ENCODE data around the gene SUMO2. TPM values are rescaled to one million over a fixed set of nuclear protein-coding genes. Genes with fewer than 3 reads are reported as not detected.
"Not testable (repeated sequence)": the region's sequence is repeated elsewhere in the genome, so short reads cannot be mapped to it uniquely, and the experiment has no call there.

The SUMO2 gene
- polyA plus RNA-seq, 1 donor (not counting 4 experiments of a cell fraction or from before 2014, with no cell fraction given), result 393 TPM

DNA sequence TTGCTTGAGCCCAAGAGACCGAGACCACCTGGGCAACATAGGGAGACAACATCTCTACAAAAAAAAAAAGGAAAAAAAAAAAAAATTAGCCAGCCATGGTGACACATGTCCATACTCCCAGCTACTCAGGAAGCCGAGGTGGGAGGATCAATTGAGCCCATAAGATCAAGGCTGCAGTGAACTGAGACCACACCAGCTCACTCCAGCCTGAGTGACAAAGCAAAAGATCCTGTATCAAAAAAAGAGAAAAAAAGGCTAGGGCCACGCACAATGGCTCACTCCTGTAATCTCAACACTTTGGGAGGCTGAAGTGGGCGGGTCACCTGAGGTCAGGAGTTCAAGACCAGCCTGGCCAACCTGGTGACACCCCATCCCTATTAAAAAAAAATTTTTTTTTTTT, 13.8 kb downstream of the SUMO2 start:
- Histone ChIP-seq H3K27ac (ENCODE audit: control insufficient read depth, insufficient read depth, low read length) (no peak overlapping the region), H3K9me1 (ENCODE audit: control insufficient read depth, extremely low read depth, insufficient read depth, low read length) (no peaks in the 10 kb centered on the region), H3K9me3 (ENCODE audit: control insufficient read depth, low read depth, low read length) (no peaks in the 10 kb centered on the region), H3K36me3 (ENCODE audit: control insufficient read depth in 2 of 2, extremely low read depth in 1 of 2, insufficient read depth in 2 of 2, low read length in 2 of 2) (peaks cover 11 to 26% of the 10 kb centered on the region in 2 experiments), H3K27me3 (ENCODE audit: control insufficient read depth, extremely low read depth, insufficient read depth, low read length) (no peaks in the 10 kb centered on the region), H2AFZ (ENCODE audit: control insufficient read depth, low read length) (no peak overlapping the region), H3K4me2 (ENCODE audit: control insufficient read depth, extremely low read depth, insufficient read depth, low read depth, low read length) (no peak overlapping the region), H3K4me3 (ENCODE audit: control insufficient read depth in 2 of 3, extremely low read depth in 1 of 3, insufficient read depth in 2 of 3, low read depth in 1 of 3, low read length in 3 of 3) (no peak overlapping the region), H3K79me2 (ENCODE audit: control insufficient read depth, insufficient read depth, low read length) (peaks cover 41% of the 10 kb centered on the region), H3K4me1 (ENCODE audit: control insufficient read depth, extremely low read depth, insufficient read depth, low read length) (no peaks in the 10 kb centered on the region), H3K9ac (ENCODE audit: control insufficient read depth, extremely low read depth, insufficient read depth, low read length) (no peak overlapping the region), H4K20me1 (ENCODE audit: control insufficient read depth, extremely low read depth, insufficient read depth, low read length) (no peaks in the 10 kb centered on the region)
- FAIRE-seq, result no peak
- no peak for TF ChIP-seq EZH2 (IDR thresholded peaks at IDR 0.05; ENCODE audit: low read length)
- TF ChIP-seq, protein P1, sequence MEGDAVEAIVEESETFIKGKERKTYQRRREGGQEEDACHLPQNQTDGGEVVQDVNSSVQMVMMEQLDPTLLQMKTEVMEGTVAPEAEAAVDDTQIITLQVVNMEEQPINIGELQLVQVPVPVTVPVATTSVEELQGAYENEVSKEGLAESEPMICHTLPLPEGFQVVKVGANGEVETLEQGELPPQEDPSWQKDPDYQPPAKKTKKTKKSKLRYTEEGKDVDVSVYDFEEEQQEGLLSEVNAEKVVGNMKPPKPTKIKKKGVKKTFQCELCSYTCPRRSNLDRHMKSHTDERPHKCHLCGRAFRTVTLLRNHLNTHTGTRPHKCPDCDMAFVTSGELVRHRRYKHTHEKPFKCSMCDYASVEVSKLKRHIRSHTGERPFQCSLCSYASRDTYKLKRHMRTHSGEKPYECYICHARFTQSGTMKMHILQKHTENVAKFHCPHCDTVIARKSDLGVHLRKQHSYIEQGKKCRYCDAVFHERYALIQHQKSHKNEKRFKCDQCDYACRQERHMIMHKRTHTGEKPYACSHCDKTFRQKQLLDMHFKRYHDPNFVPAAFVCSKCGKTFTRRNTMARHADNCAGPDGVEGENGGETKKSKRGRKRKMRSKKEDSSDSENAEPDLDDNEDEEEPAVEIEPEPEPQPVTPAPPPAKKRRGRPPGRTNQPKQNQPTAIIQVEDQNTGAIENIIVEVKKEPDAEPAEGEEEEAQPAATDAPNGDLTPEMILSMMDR (optimal IDR thresholded peaks at IDR 0.05 in 1 of 3, IDR thresholded peaks at IDR 0.05 in 1 of 3, conservative IDR thresholded peaks at IDR 0.05 in 1 of 3; ENCODE audit: extremely low read depth in 1 of 3, insufficient read depth in 2 of 3, low read length in 3 of 3), result no peak
- dilution Hi-C loops (cut with MboI; ENCODE audit: extremely low pct_ligation_motif_present, low sequenced_read_pairs), result no loop called here
- DNase-seq (ENCODE audit: low read depth, low spot score), result no peak

DNA sequence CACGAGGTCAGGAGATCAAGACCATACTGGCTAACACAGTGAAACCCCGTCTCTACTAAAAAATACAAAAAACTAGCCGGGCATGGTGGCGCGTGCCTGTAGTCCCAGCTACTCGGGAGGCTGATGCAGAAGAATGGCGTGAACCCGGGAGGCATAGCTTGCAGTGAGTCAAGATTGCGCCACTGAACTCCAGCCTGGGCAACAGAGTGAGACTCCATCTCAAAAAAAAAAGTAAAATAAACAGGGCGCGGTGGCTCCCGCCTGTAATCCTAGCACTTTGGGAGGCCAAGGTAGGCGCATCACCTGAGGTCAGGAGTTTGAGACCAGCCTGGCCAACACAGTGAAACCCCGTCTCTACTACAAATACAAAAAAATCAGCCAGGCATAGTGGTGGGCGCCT, 18.2 kb downstream of the SUMO2 start:
- H3K4me2 ChIP-seq (ENCODE audit: control insufficient read depth, extremely low read depth, insufficient read depth, low read depth, low read length); H3K9ac ChIP-seq (ENCODE audit: control insufficient read depth, extremely low read depth, insufficient read depth, low read length); H3K9me3 ChIP-seq (ENCODE audit: control insufficient read depth, low read depth, low read length); H3K4me3 ChIP-seq (ENCODE audit: control insufficient read depth in 2 of 3, extremely low read depth in 1 of 3, insufficient read depth in 2 of 3, low read depth in 1 of 3, low read length in 3 of 3); H2AFZ ChIP-seq (ENCODE audit: control insufficient read depth, low read length); H4K20me1 ChIP-seq (ENCODE audit: control insufficient read depth, extremely low read depth, insufficient read depth, low read length); DNase-seq (ENCODE audit: low read depth, low spot score); H3K27ac ChIP-seq (ENCODE audit: control insufficient read depth, insufficient read depth, low read length); H3K9me1 ChIP-seq (ENCODE audit: control insufficient read depth, extremely low read depth, insufficient read depth, low read length); dilution Hi-C loops (cut with MboI; ENCODE audit: extremely low pct_ligation_motif_present, low sequenced_read_pairs); H3K27me3 ChIP-seq (ENCODE audit: control insufficient read depth, extremely low read depth, insufficient read depth, low read length); H3K79me2 ChIP-seq (ENCODE audit: control insufficient read depth, insufficient read depth, low read length); FAIRE-seq: not testable (repeated sequence)
- Histone ChIP-seq H3K36me3 (ENCODE audit: control insufficient read depth in 2 of 2, extremely low read depth in 1 of 2, insufficient read depth in 2 of 2, low read length in 2 of 2) (peaks cover 9 to 17% of the 10 kb centered on the region in 2 experiments), H3K4me1 (ENCODE audit: control insufficient read depth, extremely low read depth, insufficient read depth, low read length) (peaks cover 10% of the 10 kb centered on the region)

DNA sequence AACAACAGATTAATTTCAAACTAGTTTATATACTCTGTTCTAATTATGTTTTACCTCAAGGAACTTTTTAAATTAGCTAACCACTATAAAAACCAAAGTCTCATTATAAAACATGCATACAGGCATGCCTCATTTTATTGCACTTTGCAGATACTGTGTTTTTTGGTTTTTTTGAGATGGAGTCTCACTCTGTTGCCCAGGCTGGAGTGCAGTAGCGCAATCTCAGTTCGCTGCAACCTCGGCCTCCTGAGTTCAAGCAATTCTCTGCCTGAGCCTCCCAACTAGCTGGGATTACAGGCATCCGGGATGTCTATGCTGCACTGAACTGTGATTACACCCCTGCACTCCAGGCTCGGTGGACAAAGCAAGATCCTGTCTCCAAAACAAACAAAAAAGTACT, 19.7 kb downstream of the SUMO2 start:
- Histone ChIP-seq H3K27me3 (ENCODE audit: control insufficient read depth, extremely low read depth, insufficient read depth, low read length) (no peaks in the 10 kb centered on the region), H3K9me1 (ENCODE audit: control insufficient read depth, extremely low read depth, insufficient read depth, low read length) (no peaks in the 10 kb centered on the region), H2AFZ (ENCODE audit: control insufficient read depth, low read length) (no peak overlapping the region), H4K20me1 (ENCODE audit: control insufficient read depth, extremely low read depth, insufficient read depth, low read length) (no peaks in the 10 kb centered on the region), H3K9ac (ENCODE audit: control insufficient read depth, extremely low read depth, insufficient read depth, low read length) (no peak overlapping the region), H3K4me3 (ENCODE audit: control insufficient read depth in 2 of 3, extremely low read depth in 1 of 3, insufficient read depth in 2 of 3, low read depth in 1 of 3, low read length in 3 of 3) (no peak overlapping the region), H3K27ac (ENCODE audit: control insufficient read depth, insufficient read depth, low read length) (no peak overlapping the region), H3K36me3 (ENCODE audit: control insufficient read depth in 2 of 2, extremely low read depth in 1 of 2, insufficient read depth in 2 of 2, low read length in 2 of 2) (peaks cover 7 to 17% of the 10 kb centered on the region in 2 experiments), H3K79me2 (ENCODE audit: control insufficient read depth, insufficient read depth, low read length) (peaks cover 2% of the 10 kb centered on the region), H3K4me1 (ENCODE audit: control insufficient read depth, extremely low read depth, insufficient read depth, low read length) (peaks cover 25% of the 10 kb centered on the region), H3K9me3 (ENCODE audit: control insufficient read depth, low read depth, low read length) (no peaks in the 10 kb centered on the region), H3K4me2 (ENCODE audit: control insufficient read depth, extremely low read depth, insufficient read depth, low read depth, low read length) (no peak overlapping the region)
- dilution Hi-C loops (cut with MboI; ENCODE audit: extremely low pct_ligation_motif_present, low sequenced_read_pairs), result no loop called here
- TF ChIP-seq, protein P1 (optimal IDR thresholded peaks at IDR 0.05 in 1 of 3, IDR thresholded peaks at IDR 0.05 in 1 of 3, conservative IDR thresholded peaks at IDR 0.05 in 1 of 3; ENCODE audit: extremely low read depth in 1 of 3, insufficient read depth in 2 of 3, low read length in 3 of 3), result no peak
- TF ChIP-seq EZH2 (IDR thresholded peaks at IDR 0.05; ENCODE audit: low read length), result no peak
- FAIRE-seq, result no peak
- DNase-seq (ENCODE audit: low read depth, low spot score), result no peak
